Stimulated activated CD4-positive, alpha-beta T cell treated with anti-CD3 and anti-CD28 coated beads, Interleukin-15, amount 100 ng/mL, for 24 hours (primary cell): ENCODE data around the gene HDAC4.

Experiments used
- DNase-seq: peaks from one replicate; pipeline ENCODE4 v3.0.0-alpha.2; 2020

Gene HDAC4

GRCh38 chr2:239111401-239112100, 289.3 kb downstream of the HDAC4 start:
- DNase-seq: no peak

- DNase-seq: no peak
These were observed 290.2 kb downstream of the HDAC4 start for GRCh38 chr2:239110595-239111048.

DNA sequence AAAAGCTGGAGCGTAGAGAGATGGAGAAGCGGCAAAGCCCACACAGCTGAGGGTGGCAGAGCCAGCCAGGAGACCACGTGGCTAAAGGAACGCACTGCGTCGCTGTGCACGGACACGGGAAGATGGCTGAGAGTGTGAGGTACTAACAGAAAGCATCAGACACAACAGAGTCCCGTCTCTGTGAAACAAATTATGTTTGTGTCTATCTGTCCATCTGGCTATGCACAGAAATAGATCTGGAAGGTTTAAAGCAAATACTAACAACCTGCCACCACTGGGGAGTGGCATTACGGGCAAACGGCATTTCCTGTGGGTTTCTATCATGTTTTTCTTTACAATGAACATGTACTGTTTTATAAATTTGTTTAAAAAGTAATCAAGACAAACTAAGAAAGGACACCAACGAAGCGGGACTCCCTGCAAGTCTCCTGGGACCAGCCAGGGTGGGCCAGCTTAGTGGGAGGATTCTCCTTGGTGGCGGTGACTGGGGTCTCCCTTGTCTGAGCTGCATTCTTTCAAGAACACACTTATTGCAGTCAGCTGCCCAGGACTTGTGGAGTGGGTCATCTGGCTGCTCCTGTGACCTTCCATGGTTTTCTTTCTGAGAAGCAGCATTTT, 290.8 kb downstream of the HDAC4 start:
- no peak for DNase-seq

GRCh38 chr2:239109041-239109927, 291.5 kb downstream of the HDAC4 start:
- DNase-seq: no peak

GRCh38 chr2:239108459-239108858, 292.4 kb downstream of the HDAC4 start:
- DNase-seq: no peak

GRCh38 chr2:239107936-239108335, 292.9 kb downstream of the HDAC4 start:
- DNase-seq: no peak

GRCh38 chr2:239106966-239107365, 293.9 kb downstream of the HDAC4 start:
- no peak for DNase-seq

DNA sequence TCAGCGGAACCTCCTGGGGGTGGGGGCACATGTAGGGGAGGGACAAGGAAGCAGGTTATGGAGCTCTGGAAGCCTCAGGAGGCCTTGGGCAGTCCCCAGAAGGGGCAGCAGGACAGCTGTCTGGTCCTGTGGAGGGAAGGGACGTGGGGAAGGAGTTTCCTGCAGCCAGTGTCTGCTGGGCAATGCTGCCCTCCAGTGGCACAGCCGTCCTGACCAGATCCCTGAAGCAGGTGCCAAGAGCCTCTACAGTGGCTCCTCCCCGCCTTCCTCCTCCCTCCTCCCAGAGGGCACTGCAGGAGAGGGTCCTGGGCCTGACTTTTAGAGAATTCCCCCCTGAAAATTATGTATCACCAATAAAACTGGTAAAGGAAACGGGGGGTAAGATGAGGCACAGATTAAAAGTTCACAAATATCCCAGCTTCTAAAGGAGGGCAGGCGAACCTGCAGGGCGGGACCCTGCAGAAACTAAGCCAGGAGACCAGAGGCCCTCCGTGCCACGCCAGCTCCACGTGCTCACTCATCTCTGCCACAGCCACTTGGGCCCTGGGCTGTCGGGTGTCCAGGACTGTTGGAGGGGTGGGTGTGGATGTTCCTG, 294.4 kb downstream of the HDAC4 start:
- peak; percentile 30 for DNase-seq

DNA sequence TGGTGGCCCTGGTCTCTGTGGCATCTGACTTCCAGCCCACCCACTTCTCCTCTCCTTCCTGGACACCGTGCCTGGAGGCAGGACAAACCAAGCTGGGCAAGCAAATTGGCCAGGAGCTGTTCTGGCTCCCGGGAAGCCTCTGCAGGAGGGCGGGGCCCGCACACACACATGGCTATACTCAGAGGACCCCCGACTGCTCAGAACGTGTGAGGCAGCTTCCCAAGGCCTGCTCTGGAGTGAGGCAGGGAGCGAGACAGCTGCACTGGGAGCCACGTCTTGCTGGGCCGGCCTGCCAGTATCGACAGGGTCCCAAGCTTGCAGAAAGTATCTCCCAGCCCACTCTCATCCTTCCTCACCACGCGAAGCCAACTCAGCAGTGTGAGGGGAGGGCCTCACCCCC, 295.6 kb downstream of the HDAC4 start:
- no peak for DNase-seq

GRCh38 chr2:239104800-239105199, 296.0 kb downstream of the HDAC4 start:
- no peak for DNase-seq

GRCh38 chr2:239103125-239104098, 297.4 kb downstream of the HDAC4 start:
- DNase-seq: no peak

DNA sequence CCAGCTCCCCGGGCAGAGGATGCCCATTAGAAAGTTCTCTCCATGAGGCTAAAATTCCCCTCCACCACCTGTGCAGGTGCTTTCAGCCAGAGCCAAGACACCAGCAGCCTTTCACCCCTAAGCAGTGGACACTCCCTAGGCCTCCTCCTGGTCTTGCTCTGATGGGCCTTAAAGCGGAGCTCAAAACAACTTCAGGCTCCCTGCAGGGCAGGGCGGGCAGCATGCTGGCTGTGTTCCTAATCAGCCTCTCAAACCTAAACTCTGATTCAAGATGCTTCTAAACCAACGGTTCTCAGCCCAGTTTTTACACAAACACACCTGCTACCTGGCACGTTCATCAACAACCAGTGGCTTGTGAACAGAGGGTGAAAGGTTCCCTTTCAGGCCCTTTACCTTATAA, 298.6 kb downstream of the HDAC4 start:
- no peak for DNase-seq

DNA sequence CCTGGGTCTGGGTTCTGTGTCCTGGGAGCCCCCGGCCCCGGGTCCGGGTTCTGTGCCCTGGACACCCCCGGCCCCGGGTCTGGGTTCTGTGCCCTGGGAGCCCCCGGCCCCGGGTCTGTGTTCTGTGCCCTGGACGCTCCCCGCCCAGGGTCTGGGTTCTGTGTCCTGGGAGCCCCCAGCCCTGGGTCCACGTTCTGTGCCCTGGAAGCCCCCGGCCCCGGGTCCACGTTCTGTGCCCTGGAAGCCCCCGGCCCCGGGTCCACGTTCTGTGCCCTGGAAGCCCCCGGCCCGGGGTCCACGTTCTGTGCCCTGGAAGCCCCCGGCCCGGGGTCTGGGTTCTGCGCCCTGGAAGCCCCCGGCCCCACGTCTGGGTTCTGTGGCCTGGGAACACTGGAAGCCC, 299.0 kb downstream of the HDAC4 start:
- DNase-seq: no peak

DNA sequence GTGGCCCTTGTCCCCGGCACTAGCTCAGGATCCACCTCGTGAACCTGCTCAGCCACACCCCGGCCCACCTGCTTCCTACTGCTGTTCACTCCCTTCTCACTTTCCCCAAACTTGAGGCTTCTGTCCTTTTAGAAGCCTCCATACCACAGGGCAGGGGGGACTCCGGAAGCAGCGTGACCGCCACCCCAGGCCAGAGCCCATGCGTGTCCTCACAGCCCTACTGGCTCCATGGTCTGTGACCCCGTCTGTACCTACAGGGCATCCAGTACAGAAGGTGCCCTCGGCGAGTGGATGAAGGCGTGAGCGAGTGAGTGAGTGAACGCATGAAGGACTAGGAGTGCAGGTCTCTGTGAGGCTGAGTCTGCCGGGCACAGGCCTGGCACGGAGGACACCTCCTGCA, 299.7 kb downstream of the HDAC4 start:
- no peak for DNase-seq

DNA sequence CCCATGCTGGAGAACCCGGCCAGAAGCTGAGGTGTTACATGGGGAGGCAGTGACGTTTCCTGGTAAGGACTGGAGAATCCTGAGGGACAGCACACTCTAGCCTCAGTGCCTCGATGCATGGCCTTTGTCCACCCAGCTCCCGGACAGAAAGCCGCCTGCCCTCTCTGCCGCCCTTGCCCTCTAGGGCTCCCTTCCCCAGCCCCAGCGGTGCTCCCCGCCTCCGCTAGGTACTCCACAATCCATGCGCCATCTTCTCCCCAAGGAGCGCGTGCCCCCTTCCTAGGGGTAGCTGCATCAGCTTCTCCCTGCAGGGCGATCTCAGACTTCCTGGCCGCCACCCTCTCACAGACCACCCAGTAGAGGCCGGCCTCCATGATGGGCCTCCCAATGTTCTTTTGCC, 301.3 kb downstream of the HDAC4 start:
- DNase-seq: no peak

- no peak for DNase-seq
These were observed 302.4 kb downstream of the HDAC4 start for GRCh38 chr2:239098288-239098970.

DNA sequence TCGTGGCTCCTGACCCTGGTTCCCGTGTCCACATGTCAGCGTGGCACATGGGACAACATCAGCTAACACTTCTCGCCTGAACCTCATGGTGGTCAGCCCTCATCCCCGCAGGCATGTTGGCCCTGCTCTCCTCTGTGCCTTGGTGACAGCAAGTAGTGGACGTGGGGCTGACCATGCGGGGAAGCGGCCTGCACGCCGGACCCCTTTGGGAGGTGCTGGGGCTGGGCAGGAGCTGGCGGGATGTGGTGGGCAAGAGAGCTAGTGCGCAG, 303.5 kb downstream of the HDAC4 start:
- DNase-seq: no peak

GRCh38 chr2:239096676-239097427, 304.0 kb downstream of the HDAC4 start:
- no peak for DNase-seq

DNA sequence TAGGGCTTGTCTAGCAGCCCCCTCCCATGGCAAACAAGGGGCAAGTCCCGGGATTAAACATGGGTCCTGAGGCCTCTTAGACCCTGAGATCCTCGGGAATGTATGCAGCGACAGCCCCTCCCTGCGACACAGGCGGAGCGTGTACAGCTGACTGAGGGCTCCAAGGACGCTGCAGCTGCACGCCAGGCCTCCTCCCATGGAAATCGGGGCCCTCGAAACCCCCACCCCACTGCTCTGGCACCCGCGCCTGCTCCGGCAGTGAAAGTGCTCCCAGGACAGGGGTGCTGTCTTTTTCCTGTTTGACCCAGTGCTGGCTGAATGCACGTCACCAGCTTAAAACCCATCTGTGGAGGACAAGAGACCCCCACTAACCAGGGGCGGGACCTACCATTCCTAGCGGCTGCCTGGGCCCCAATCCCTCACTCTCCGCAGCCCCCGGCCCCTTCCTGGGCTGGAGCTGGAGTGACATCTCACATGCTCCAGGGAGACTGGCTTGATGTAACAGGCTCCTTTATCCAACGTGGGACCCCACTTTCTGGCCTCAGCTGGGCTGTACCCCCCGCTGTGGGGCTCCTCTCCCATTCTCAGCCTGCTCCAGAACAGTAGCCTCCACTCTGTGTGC, 305.2 kb downstream of the HDAC4 start:
- no peak for DNase-seq

DNA sequence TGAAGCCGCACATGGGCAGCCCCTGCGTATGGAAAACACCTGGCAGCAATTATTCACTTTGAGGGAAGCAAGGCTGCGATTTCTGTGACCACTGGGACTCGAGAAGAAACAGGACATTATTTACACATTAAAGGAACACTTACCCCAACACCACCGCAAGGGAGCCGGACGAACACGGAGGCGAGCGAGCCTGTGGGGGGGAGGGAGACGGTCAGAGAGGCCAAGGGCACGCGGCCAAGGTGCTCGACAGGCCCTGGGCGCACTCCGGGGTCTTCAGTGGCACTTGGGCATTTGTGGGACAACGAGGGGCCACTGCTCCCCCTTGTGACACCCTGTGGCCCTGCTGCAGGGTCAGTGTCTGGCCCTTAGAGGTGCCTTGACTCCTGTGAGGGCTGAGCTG, 306.0 kb downstream of the HDAC4 start:
- DNase-seq: no peak

GRCh38 chr2:239093952-239094351, 306.9 kb downstream of the HDAC4 start:
- no peak for DNase-seq
